Caki2 (cell line): ENCODE results near the gene SH3GLB1. TPM values are rescaled to one million over a fixed set of nuclear protein-coding genes. Genes with fewer than 3 reads are reported as not detected.

Experiments
- DNase-seq: peaks from one replicate; pipeline ENCODE4 v3.0.0-alpha.2; 2015; ENCODE audit warnings: low read depth
- in situ Hi-C: cut with HindIII; loops from 2 replicates; pipeline ENCODE4 v1.10.0; 2016; ENCODE audit warnings: low sequenced_read_pairs, low pct_unique_long_range_greater_than_20kb, mixed read lengths
- total RNA-seq: library from RNA; depleted of rRNA; stranded (reverse); fragments of >200 nt; shearing (Covaris generic); gene quantifications from 2 replicates; pipeline ENCODE4 v1.2.3, GENCODE V29; 2014; ENCODE audit warnings: low replicate concordance

Gene SH3GLB1
- total RNA-seq, 1 experiment from 2014 or later: 33.5 TPM

DNA sequence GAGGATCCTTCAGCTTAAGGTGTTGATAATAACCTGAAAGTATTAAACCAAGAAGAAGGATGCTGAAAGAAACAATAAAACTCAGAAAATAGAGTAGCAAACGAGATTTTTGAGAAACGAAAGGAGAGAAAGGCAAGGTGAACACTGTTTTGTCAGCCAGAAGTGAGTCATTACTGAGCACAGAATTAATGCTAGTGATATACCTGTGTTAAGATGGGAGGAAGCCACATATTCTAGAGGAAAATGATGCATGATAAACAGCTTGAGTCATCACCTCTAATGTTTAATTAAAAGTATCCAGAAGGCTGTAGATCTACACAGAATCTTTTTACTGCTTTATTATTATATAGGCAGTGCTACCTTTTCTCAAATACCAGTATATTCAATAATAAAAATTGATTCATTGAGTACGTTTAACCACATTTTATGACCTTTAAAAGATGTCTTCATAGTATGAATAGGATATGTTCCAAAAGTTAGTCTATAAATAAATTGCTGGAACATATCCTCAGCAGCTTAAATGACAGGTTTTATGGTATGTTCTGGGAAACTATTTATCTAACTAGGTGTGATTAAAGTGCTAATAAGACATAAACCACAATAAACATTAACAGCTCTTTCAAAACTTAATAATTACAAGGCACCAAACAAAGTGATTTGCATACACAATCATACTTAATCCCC, 10.3 kb downstream of the SH3GLB1 start:
- in situ Hi-C loops: no loop called here

DNA sequence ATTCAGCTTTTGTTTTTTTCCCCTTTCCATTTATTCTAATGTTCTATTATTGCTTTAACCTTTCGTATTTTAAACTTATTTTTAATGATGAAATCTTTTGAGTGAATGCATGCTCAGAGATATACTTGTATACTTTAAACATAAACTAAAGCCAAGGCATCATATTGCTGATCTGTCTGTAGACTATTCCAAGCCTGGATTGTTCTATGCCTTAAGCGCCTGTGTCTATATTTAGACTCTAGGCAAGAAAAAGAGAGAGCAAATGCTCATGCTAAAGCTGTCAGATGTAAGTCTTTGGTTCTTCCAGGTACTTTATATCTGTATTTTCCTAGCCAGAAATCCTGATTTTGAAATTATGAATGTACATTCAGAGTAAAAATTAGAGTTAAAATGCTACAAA, 14.4 kb downstream of the SH3GLB1 start:
- DNase-seq: no peak
- in situ Hi-C loops: no loop called here

More for the DNA sequence above, 10.3 kb downstream of the SH3GLB1 start:
- no peak for DNase-seq

DNA sequence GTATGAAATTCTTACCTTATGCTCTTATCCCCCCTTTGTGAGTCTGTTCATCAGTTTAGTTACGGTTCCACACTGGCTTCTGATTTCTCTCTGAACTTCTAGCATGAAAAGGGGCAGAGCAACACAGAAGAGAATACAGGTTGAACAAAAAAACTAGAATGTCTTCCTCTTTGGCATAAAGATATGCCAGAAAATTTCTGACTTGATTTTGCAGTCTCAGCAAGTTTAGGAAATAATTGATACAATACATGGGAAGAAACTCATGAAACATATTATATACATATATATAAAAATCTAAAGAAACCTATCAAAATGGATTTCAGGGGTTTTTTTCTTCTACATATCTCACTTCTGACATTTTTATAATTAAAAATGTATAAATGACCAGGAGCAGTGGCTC, 27.0 kb downstream of the SH3GLB1 start:
- in situ Hi-C loops: no loop called here
- no peak for DNase-seq

DNA sequence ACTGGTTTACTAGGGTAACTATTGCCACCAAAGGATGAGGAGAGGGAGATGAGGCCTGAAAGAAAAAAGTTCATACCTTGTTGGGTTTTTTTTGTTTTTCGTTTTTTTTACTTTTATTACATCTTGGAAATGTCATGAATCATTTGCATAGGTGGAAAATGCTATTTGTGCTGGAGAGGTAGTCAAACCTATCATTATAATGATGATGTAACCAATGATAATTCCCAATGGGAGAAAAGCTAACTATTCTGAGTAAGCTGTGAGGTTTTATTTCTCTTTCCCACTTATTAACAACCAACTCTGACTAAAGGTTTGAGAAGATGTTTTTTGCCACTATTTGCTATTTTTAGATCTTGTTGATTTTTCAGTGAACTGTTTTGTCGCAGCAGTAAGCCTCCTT, 29.0 kb downstream of the SH3GLB1 start:
- no peak for DNase-seq
- in situ Hi-C loops: no loop called here

DNA sequence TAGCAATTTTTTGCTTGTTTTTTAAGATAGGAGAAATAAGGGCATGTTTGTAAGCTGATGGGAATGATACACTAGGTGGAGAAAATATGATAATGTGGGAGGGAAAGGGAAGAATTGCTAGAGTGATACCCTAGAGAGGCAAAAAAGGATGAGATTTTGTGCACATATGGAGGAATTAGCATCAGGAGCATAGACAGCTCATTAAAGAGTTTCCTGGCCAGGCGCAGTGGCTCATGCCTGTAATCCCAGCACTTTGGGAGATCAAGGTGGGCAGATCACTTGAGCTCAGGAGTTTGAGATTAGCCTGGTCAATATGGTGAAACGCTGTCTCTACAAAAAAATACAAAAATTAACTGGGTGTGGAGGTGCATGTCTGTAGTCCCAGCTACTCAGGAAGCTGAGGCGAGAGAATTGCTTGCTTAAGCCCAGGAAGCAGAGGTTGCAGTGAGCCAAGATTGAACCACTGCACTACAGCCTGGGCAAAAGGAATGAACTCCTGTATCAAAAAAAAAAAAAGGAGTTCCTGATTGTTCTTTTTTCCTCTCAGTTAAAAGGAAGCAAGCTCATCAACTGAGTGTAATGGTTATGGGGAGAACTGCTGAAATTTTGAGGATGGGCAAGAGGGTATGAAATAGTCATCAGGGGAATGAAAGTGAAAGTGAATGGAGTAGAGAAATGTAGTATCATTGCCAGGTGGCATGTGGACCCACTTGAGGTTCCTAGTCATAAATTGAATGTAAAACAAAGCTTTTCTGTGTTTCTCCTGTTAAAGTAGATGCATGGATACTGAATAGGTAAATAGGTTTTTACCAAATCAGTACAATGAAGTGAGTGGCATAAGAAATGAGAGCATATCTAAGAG, 35.5 kb downstream of the SH3GLB1 start:
- in situ Hi-C loops: no loop called here
- DNase-seq: no peak

DNA sequence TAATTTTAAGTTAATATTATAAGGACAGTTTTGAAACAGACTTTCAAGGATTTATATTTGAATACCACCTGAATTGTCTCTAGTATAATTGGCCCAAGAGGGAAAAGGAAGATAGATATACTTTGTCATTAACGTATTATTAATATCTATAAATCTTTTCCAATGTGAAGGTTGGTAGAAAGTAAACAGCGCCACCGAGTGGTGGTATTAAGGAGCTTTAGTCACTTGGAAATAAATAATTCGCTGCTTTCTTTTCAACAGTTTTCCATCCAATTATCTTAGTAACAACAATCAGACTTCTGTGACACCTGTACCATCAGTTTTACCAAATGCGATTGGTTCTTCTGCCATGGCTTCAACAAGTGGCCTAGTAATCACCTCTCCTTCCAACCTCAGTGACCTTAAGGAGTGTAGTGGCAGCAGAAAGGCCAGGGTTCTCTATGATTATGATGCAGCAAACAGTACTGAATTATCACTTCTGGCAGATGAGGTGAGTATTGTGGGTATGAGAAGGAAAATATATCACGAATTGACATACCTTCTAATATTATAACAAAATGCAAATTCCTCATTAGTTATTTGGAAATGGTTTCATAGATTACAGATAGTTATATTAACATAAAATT, 37.7 kb downstream of the SH3GLB1 start:
- in situ Hi-C loops: no loop called here
- DNase-seq: no peak

DNA sequence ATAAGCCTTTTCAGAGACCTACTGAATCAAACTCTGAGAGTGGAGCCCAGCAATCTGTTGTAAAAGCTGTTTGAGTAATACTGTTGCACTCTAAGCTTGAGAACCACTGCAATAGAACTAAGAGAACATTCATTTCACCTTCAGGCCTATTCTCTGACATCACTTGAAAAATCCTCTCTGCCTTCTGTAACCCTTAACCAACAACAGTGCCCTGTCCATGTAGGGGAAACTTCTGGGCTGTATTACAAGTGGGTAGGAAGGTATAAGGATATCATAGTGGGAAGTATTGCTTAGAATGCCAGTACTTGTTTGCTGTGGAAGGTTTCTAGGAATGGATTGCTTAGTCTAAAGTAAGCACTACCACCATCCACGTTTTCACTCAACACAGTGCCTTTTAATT, 42.9 kb downstream of the SH3GLB1 start:
- DNase-seq: no peak
- in situ Hi-C loops: no loop called here

DNA sequence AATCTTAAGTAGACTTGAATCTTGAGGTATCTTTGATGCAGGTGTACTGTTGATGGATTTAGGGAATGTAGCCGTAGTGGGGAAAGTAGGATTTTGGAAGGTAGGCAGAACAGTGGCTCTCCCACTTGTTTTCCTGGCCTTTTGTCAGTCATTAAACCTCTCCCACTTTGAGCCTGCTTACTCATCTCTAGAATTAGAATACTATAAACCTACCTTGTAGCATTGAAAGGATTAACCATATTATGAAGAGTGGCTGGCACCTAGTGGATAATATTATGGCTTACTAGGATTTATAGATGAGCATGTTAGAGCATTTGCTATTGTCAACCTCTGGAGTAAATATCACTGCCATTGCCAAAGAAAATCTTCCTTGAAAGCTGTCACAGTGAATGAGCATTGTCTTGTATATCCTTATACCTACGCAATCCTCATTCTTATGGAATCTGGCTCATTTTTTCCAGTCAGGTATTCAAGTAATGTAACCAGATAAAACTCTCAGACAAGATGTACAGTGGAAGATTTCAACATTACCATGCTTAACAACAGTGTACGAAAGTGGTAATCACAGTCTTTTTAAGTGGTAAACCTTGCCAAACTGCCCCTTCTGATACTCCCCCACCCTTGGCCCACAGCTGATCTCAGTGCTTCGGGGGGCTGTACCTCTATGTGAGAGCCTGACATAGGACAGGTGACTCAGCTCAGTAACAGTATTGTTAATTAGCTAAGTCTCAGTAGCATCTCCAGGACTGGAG, 44.4 kb downstream of the SH3GLB1 start:
- in situ Hi-C loops: no loop called here
- no peak for DNase-seq

DNA sequence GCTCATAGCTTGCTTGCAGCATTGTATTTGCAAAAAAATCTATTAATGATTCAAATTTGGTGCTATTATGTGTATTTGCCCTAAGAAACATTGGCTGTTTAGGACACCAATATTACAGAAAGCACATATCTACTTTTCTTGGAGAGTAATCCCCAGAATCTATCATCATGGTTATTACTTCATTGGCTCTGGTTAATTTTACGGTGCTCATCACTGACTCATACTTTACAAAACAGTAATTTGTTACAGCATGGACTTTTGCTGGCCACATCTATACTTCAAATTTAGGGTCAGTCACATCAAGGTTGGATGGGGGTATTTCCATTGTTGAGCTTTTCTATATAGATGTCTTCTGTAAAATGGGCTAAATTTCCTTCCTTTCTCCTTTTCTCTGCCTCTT, 45.7 kb downstream of the SH3GLB1 start:
- in situ Hi-C loops: no loop called here
- DNase-seq: no peak

DNA sequence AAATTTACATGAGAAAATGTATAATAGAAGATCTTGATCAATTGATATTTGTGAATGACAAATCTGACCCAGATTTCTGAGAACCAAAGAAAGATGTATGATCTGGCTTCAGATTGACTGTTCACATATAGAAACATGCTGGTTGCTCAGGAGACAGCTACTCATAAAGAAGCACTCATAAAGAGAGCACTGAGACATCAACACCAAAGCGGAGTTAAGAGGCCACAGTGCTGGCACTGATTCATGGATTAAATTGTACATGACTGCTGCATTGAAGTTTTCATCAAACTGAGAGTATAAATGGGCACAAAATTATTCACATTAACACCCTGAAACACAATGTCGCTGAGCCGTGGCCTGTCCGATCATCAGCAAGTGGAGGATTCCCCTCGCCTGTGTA, 46.2 kb downstream of the SH3GLB1 start:
- no peak for DNase-seq
- in situ Hi-C loops: no loop called here

DNA sequence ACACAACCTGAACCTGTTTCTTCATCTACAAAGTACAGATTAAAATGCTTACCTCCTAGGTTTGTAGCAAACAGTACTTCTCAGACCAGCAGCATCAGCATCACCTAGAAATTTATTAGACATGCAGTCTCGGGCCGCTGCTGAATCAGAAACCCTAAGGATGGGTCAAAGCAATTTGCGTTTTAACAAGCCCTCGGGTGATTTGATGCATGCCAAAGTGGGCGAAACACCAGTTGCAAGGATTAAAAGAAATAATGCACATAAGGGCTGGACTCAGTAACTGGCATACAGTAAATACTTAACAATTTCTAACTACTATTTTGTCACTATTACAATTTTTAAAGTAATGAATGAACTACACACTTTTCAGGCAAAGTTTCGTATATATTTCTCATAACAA, 47.5 kb downstream of the SH3GLB1 start:
- no peak for DNase-seq
- in situ Hi-C loops: no loop called here

DNA sequence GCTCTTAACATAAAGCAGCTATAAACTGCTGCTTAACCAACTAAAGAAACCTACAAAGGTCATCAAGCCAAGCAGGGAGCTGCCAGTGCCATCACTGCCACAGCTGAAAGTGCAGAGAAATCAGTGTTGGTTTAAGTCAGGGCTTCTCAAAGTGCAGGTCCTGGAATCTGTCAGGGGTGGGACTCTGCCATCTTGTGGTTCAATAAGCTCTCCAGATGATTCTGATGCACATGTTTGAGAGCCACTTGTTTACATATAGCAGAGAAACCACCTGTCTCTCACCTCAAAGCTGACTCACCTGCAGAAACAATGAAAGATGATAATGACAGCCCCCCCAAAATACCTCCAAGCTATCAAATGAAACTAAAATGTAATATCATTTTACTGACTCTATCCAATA, 49.3 kb downstream of the SH3GLB1 start:
- DNase-seq: no peak

DNA sequence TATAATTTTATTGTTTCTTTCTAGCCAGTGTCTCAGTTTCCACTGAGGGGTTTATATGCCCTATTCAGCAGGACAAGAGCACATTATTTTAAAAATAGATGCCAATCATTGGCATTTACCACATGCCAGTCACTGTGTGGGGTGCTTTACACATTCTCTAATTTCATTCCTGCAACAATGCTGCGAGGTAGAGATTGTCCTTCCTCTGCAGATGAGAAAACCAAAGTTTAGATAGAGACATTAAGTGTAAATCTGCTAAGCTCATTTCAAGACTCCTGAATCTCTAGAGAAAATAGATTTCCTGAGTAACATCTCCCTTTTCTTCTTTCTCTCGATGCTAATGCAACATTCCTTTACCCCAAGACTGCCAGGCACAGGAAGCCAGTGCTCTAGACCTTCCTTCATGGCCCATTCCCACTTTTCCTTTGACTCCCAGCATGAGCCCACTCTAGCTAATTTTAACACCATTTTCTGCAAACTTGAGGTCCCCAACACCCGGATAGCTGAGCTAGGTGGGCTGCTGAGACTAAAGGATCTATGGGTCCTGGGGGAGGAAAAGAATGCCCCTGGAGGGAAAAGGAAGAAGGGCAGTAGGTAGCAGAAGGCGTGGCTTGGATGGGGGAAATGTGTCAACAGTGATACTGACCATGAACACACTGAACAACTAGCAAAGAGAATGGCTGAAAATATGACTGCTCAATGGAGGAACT, 50.0 kb downstream of the SH3GLB1 start:
- in situ Hi-C loops: no loop called here
- DNase-seq: no peak

More for the DNA sequence above, 49.3 kb downstream of the SH3GLB1 start:
- in situ Hi-C loops: no loop called here

DNA sequence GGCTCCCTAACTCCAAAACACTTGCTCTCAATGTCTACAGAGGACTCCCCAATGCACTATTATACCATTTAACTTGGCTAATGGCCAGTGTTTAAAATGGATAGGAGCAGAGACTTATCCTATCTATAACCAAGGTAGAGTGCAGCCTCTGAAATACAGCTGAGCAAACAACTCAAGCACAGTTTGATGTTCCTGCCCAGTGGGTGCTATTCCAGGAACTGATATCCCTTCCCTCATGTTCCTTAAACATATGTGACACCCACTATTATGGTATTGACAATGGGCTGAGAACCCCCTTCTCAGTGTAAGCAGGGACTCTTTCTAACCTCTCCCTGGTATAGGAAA, 51.7 kb downstream of the SH3GLB1 start:
- in situ Hi-C loops: no loop called here
- DNase-seq: no peak

DNA sequence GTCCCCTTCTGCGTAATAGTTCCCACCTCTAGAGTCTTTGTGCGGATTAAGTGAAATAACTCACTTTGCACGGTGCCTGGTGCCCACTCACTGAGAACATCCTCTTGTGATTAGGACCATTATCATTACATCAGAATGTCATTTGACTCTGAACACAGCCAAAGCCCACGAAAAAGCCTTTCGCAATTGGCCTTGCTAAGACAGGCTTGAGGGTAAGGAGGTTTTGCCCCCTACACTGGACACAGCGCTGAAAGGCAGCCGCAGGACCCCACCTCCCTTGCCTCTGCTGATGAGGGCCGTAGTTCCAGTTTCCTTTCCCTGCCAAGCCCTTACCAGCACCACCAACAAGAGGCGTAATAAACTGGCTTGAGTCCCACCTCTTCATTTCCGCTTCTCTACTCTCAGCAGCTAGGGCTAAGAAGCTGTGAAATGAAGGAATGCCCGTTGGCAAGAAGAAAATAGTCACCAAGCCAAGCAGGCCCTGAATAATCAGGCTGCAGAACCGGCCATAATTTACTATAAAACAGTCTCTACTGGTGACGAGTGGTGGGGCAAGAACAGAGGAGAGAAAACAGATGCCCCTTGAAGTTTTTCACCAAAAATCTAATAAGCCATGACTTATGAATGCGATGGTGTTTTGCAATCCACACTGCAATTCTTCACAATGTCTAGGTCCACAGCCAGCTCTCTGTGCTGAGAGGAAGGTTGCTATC, 53.1 kb downstream of the SH3GLB1 start:
- in situ Hi-C loops: no loop called here
- no peak for DNase-seq

DNA sequence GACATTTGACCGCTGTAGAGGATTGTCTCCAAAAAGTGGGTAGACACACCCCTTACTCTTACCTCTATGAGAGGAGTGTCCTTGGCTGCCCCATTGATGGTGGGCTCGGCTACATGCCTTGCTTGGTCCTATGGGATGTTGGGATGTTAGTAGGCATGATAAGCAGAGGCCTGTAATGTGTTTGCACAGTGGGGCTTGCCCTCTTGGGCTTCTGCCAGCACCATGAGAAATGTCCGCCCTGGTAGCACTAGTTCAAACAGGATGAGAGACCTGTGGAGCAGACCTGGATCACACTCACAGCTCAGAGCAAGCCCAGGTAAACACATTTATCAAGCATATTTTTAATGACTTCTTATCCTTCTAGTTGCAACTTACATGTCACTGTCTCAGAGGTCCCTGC, 54.2 kb downstream of the SH3GLB1 start:
- DNase-seq: no peak
- in situ Hi-C loops: no loop called here

DNA sequence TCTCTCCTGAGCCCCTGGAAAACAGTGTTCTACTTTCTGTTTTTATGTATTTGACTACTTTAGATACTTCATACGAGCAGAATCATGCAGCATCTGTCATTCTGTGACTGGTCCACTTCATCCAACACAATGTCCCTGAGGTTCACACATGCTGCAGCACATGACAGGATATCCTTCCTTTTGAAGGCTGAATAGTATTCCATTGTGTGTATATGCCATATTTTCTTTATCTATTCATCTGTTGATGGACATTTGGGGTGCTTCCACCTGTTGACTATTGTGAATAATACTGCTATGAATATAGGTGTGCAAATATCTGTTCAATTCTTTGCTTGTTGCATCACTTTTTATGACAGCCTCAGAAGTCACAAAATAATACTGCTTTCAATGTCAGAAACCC, 55.8 kb downstream of the SH3GLB1 start:
- DNase-seq: no peak
- in situ Hi-C loops: no loop called here

DNA sequence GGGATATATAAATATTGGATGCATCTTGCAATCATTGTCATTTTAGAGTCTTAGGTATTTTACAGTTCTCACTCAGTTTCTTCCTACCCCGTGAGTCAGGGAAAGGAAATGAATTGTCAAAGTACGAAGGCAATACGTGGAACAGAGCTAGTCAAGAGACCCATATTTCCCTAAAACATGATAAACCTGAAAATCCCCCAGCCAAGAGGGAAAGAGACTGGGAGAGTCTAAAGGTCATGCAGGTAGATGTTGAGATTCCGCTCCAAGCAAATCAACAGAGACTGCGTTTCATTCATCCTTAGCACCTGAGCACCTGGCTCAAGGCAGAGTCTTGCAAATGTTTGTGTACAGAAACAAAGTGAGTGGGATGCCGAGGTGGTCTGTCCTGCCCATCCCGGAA, 58.0 kb downstream of the SH3GLB1 start:
- in situ Hi-C loops: no loop called here
- DNase-seq: no peak
